Natural killer cell (primary cell): ENCODE data around the gene IL9. TPM values are rescaled to one million over a fixed set of nuclear protein-coding genes. Genes with fewer than 3 reads are reported as not detected.
A peak's percentile ranks its signal among the peaks of the same experiment; 100 is the strongest.

Experiments used
- ATAC-seq, 3 donors: fragments of 150-1000 bp in 2 of 3; fragments of 200-7000 bp in 1 of 3; cut with Tn5 transposase; 1 replicate in 1 of 3; 2 replicates in 2 of 3; pipeline ENCODE4 v1.10.0; 2021; ENCODE audit warnings: mild to moderate bottlenecking in 2 of 3, moderate library complexity in 2 of 3
- DNase-seq, 2 donors: peaks; one replicate each; pipeline versions ENCODE4 v3.0.0 to v3.0.0-alpha.2; 2013 to 2021; ENCODE audit warnings: mixed read lengths in 1 of 2
- H3K27ac ChIP-seq: one replicate; pipeline ENCODE4 v1.5.1; 2013; ENCODE audit warnings: mild to moderate bottlenecking, low read length
- H3K27me3 ChIP-seq: one replicate; pipeline ENCODE4 v1.6.1; 2013; ENCODE audit warnings: low read length; ENCODE audit not compliant: control insufficient read depth, insufficient read depth
- H3K36me3 ChIP-seq: one replicate; pipeline ENCODE4 v1.6.1; 2013; ENCODE audit warnings: low read length; ENCODE audit not compliant: control insufficient read depth, insufficient read depth
- H3K4me1 ChIP-seq: one replicate; pipeline ENCODE4 v1.6.1; 2013; ENCODE audit warnings: low read length; ENCODE audit not compliant: control insufficient read depth, insufficient read depth
- H3K4me3 ChIP-seq: one replicate; pipeline ENCODE4 v1.5.1; 2013; ENCODE audit warnings: low read length
- H3K9me3 ChIP-seq: one replicate; pipeline ENCODE4 v1.6.1; 2013; ENCODE audit warnings: low read length; ENCODE audit not compliant: control insufficient read depth, insufficient read depth
- H3K27ac Mint-ChIP-seq, 2 donors: one replicate each; pipeline ENCODE4 v1.8.0; 2022; ENCODE audit warnings: mild to moderate bottlenecking in 2 of 2, mixed read lengths in 2 of 2, moderate library complexity in 1 of 2
- H3K27me3 Mint-ChIP-seq, 2 donors: one replicate each; pipeline ENCODE4 v1.8.0; 2022; ENCODE audit warnings: low read depth in 2 of 2, mixed read lengths in 2 of 2
- H3K36me3 Mint-ChIP-seq: one replicate; pipeline ENCODE4 v1.8.0; 2022; ENCODE audit warnings: mixed read lengths
- H3K4me1 Mint-ChIP-seq, 2 donors: one replicate each; pipeline ENCODE4 v1.8.0; 2022; ENCODE audit warnings: mixed read lengths in 2 of 2
- H3K4me3 Mint-ChIP-seq: one replicate; pipeline ENCODE4 v1.8.0; 2022; ENCODE audit warnings: mild to moderate bottlenecking, moderate library complexity, mixed read lengths
- H3K9me3 Mint-ChIP-seq, 2 donors: one replicate each; pipeline ENCODE4 v1.8.0; 2022; ENCODE audit warnings: mixed read lengths in 2 of 2
- WGBS: methylation state at CpG from one replicate; pipeline ENCODE4 v1.1.7; 2013; ENCODE audit warnings: missing lambda C conversion rate; ENCODE audit not compliant: insufficient coverage; 5-methylcytosine and 5-hydroxymethylcytosine counted together
- intact Hi-C: fragments of 100-400 bp; cut with micrococcal nuclease; formaldehyde crosslinking; loops from one replicate; pipeline ENCODE4 v1.14.2; 2022
- total RNA-seq, 4 donors: library from RNA; stranded (reverse); fragments of 120-200 nt in 1 of 4; gene quantifications; one replicate each; pipeline versions ENCODE4 v1.2.3 to v1.2.4, GENCODE V29; 2013 to 2022
- TF ChIP-seq, protein P1 (sequence below): fragments of 200-600 bp; IDR thresholded peaks from one replicate; pipeline ENCODE4 v1.8.0; 2022; ENCODE audit warnings: antibody characterized with exemption

Gene IL9
- total RNA-seq, 3 donors from 2014 or later (not counting 1 experiment from before 2014, with no cell fraction given), result not detected

DNA sequence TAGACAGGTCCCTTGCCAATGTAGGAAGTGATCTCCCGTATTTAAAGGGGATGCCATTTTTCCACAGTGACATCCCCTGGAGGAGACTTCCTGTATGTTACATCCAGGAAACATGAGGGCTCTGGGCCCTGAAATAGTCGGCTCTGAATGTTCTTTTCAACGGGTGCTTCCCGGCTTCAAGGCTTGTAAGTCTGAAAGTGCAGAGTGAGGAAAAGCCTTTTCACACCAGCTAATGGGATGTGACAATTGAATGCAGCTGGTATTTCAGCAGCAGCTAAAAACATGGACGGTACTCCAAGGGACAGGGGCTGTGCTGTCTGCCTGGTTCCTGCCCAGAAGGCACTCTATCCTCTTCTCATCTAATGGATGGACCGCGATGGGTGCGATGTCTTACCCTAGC lies 1.4 kb downstream of the IL9 start:
- H3K9me3 Mint-ChIP-seq, result no peaks in the 10 kb centered on the region
- no peak overlapping the region for H3K4me3 Mint-ChIP-seq
- peaks cover 19 to 61% of the 10 kb centered on the region in 2 donors for H3K27me3 Mint-ChIP-seq
- no peaks in the 10 kb centered on the region for H3K36me3 Mint-ChIP-seq
- intact Hi-C loops, result no loop called here
- Histone ChIP-seq H3K36me3 (no peaks in the 10 kb centered on the region), H3K27me3 (peaks cover 4% of the 10 kb centered on the region), H3K27ac (no peak overlapping the region), H3K4me3 (no peak overlapping the region), H3K4me1 (no peaks in the 10 kb centered on the region), H3K9me3 (no peaks in the 10 kb centered on the region)
- H3K4me1 Mint-ChIP-seq, result no peaks in the 10 kb centered on the region
- H3K27ac Mint-ChIP-seq, result no peak overlapping the region
- DNase-seq (no peak), ATAC-seq (no peak)
- WGBS, result 79% methylated on average over 7 of the region's 8 CpGs
- TF ChIP-seq, protein P1, sequence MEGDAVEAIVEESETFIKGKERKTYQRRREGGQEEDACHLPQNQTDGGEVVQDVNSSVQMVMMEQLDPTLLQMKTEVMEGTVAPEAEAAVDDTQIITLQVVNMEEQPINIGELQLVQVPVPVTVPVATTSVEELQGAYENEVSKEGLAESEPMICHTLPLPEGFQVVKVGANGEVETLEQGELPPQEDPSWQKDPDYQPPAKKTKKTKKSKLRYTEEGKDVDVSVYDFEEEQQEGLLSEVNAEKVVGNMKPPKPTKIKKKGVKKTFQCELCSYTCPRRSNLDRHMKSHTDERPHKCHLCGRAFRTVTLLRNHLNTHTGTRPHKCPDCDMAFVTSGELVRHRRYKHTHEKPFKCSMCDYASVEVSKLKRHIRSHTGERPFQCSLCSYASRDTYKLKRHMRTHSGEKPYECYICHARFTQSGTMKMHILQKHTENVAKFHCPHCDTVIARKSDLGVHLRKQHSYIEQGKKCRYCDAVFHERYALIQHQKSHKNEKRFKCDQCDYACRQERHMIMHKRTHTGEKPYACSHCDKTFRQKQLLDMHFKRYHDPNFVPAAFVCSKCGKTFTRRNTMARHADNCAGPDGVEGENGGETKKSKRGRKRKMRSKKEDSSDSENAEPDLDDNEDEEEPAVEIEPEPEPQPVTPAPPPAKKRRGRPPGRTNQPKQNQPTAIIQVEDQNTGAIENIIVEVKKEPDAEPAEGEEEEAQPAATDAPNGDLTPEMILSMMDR, result no peak

DNA sequence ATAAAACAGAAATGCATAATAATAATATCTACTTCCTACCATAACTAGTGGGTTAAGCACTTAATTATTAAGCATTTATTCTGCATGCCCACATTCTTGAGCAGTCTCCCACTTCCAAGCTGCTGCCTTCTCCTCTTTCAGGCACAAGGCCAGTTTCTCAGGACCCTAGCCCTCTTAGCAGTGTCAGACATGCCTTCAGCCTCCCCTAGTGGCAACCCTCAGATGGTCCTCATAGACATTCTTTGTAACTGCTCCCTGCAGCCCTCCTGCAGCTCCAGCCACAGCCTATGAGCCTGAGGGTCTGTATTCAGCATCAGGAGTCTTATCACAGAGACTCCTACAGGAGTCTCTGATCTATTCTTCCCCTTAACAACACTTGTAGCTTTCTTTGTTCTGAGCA lies 3.9 kb downstream of the IL9 start:
- H3K4me3 ChIP-seq, result no peak overlapping the region
- Mint-ChIP-seq H3K4me1 (peaks cover 6 to 7% of the 10 kb centered on the region in 2 donors), H3K27ac (no peak overlapping the region), H3K27me3 (peaks cover 18 to 51% of the 10 kb centered on the region in 2 donors), H3K4me3 (no peak overlapping the region), H3K36me3 (no peaks in the 10 kb centered on the region), H3K9me3 (no peaks in the 10 kb centered on the region)
- no peaks in the 10 kb centered on the region for H3K36me3 ChIP-seq
- DNase-seq (no peak), ATAC-seq (no peak)
- no peak overlapping the region for H3K27ac ChIP-seq
- H3K4me1 ChIP-seq, result peaks cover 4% of the 10 kb centered on the region
- H3K9me3 ChIP-seq, result no peaks in the 10 kb centered on the region
- H3K27me3 ChIP-seq, result peaks cover 4% of the 10 kb centered on the region
- TF ChIP-seq, protein P1, result no peak
- intact Hi-C loops, result no loop called here

- H3K27ac Mint-ChIP-seq, result no peak overlapping the region
- WGBS, result 80% methylated on average over 2 of the region's 2 CpGs
Measured at GRCh38 chr5:135891268-135891667, 4.4 kb downstream of the IL9 start.

DNA sequence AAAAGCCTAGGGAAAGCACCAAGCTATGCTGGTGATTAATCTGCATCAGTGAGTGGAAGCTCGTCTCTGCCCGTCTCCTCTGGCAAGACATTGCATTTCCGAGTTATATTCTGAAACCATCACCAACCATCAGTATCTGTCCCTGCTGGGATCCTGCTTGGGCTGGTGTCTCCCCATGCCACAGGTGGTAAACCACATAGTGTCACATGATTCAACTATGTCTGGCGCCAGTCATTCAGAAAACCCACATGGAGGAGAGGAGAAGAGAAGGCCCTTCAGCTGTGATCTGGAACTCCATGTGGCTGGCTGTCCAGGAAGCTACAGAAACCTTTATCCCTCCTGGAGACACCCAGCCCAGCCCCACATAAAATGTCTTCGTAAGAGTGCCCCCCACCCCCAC lies 4.8 kb downstream of the IL9 start:
- H3K36me3 Mint-ChIP-seq, result no peaks in the 10 kb centered on the region
- DNase-seq (peak in 1 of 2 donors; percentile 7), ATAC-seq (no peak)
- TF ChIP-seq, protein P1, result no peak
- intact Hi-C loops, result no loop called here
- Histone ChIP-seq H3K4me1 (peaks cover 4% of the 10 kb centered on the region), H3K9me3 (no peaks in the 10 kb centered on the region), H3K36me3 (no peaks in the 10 kb centered on the region), H3K27ac (no peak overlapping the region), H3K4me3 (no peak overlapping the region), H3K27me3 (no peaks in the 10 kb centered on the region)
- 57% methylated on average over 4 of the region's 5 CpGs for WGBS
- H3K27ac Mint-ChIP-seq, result no peak overlapping the region
- no peaks in the 10 kb centered on the region for H3K9me3 Mint-ChIP-seq
- H3K4me1 Mint-ChIP-seq, result peaks cover 6 to 7% of the 10 kb centered on the region in 2 donors
- H3K4me3 Mint-ChIP-seq, result no peak overlapping the region
- peaks cover 18 to 44% of the 10 kb centered on the region in 2 donors for H3K27me3 Mint-ChIP-seq

More at GRCh38 chr5:135891268-135891667, 4.4 kb downstream of the IL9 start:
- peaks cover 6 to 7% of the 10 kb centered on the region in 2 donors for H3K4me1 Mint-ChIP-seq
- Histone ChIP-seq H3K4me1 (peaks cover 4% of the 10 kb centered on the region), H3K27me3 (peaks cover 1% of the 10 kb centered on the region), H3K4me3 (no peak overlapping the region), H3K9me3 (no peaks in the 10 kb centered on the region), H3K36me3 (no peaks in the 10 kb centered on the region), H3K27ac (no peak overlapping the region)
- ATAC-seq (no peak), DNase-seq (no peak)
- no peaks in the 10 kb centered on the region for H3K9me3 Mint-ChIP-seq
- H3K27me3 Mint-ChIP-seq, result peaks cover 18 to 48% of the 10 kb centered on the region in 2 donors
- intact Hi-C loops, result no loop called here
- no peak overlapping the region for H3K4me3 Mint-ChIP-seq
- TF ChIP-seq, protein P1, result no peak
- H3K36me3 Mint-ChIP-seq, result no peaks in the 10 kb centered on the region
